Liver (tissue), 9 donors: ENCODE data around the gene TRAPPC3L. TPM values are rescaled to one million over a fixed set of nuclear protein-coding genes. Genes with fewer than 3 reads are reported as not detected.
A peak's percentile ranks its signal among the peaks of the same experiment; 100 is the strongest.

Experiments
- DNase-seq: peaks from one replicate; pipeline ENCODE4 v3.0.0-alpha.2; 2017; ENCODE audit warnings: low spot score
- H3K27ac ChIP-seq, 2 donors: one replicate each; pipeline ENCODE4 v1.7.0; 2013; ENCODE audit warnings: inconsistent platforms in 2 of 2, low read length in 2 of 2, control low read depth in 1 of 2, low read depth in 1 of 2, mild to moderate bottlenecking in 1 of 2
- H3K27me3 ChIP-seq, 4 donors: one replicate each; pipeline versions ENCODE4 v1.6.1 to v1.7.0; 2013; ENCODE audit warnings: low read length in 3 of 4, inconsistent platforms in 1 of 4, mild to moderate bottlenecking in 1 of 4, moderate library complexity in 1 of 4; ENCODE audit not compliant: control insufficient read depth in 4 of 4, insufficient read depth in 4 of 4
- H3K36me3 ChIP-seq, 4 donors: one replicate each; pipeline versions ENCODE4 v1.6.1 to v1.7.0; 2013; ENCODE audit warnings: low read length in 3 of 4, mild to moderate bottlenecking in 3 of 4, low read depth in 1 of 4, moderate library complexity in 1 of 4; ENCODE audit not compliant: control insufficient read depth in 4 of 4, insufficient read depth in 3 of 4
- H3K4me1 ChIP-seq, 4 donors: one replicate each; pipeline versions ENCODE4 v1.6.1 to v1.7.0; 2013; ENCODE audit warnings: low read length in 3 of 4, mild to moderate bottlenecking in 3 of 4, moderate library complexity in 1 of 4; ENCODE audit not compliant: control insufficient read depth in 4 of 4, insufficient read depth in 4 of 4
- H3K4me3 ChIP-seq, 3 donors: one replicate each; pipeline versions ENCODE4 v1.6.1 to v1.7.0; 2013; ENCODE audit warnings: low read length in 3 of 3, control low read depth in 1 of 3, low read depth in 1 of 3, mild to moderate bottlenecking in 1 of 3
- H3K9ac ChIP-seq, 2 donors: one replicate each; pipeline ENCODE4 v1.7.0; 2013; ENCODE audit warnings: low read length in 2 of 2, mild to moderate bottlenecking in 2 of 2, moderate library complexity in 2 of 2, control low read depth in 1 of 2, low read depth in 1 of 2
- H3K9me3 ChIP-seq, 4 donors: one replicate each; pipeline versions ENCODE4 v1.6.1 to v1.7.0; 2013; ENCODE audit warnings: low read length in 3 of 4; ENCODE audit not compliant: control insufficient read depth in 4 of 4
- FOXA2 ChIP-seq: IDR thresholded peaks from 2 replicates; pipeline ENCODE4 v1.6.1; 2016; ENCODE audit warnings: antibody characterized with exemption
- HNF4A ChIP-seq, 2 donors: conservative IDR thresholded peaks; 2 replicates each; pipeline ENCODE4 v1.6.1; 2016; ENCODE audit warnings: antibody characterized with exemption in 2 of 2, mild to moderate bottlenecking in 2 of 2
- JUND ChIP-seq, 2 donors: IDR thresholded peaks; 2 replicates each; pipeline ENCODE4 v1.6.1; 2016; ENCODE audit warnings: antibody characterized with exemption in 2 of 2
- NR2F2 ChIP-seq: IDR thresholded peaks from 2 replicates; pipeline ENCODE4 v1.6.1; 2016; ENCODE audit warnings: antibody characterized with exemption
- RAD21 ChIP-seq, 2 donors: IDR thresholded peaks; 2 replicates each; pipeline ENCODE4 v1.6.1; 2016; ENCODE audit warnings: antibody characterized with exemption in 2 of 2, mild to moderate bottlenecking in 2 of 2
- SP1 ChIP-seq: IDR thresholded peaks from 2 replicates; pipeline ENCODE4 v1.6.1; 2018; ENCODE audit warnings: antibody characterized with exemption, mild to moderate bottlenecking
- TAF1 ChIP-seq: conservative IDR thresholded peaks from 2 replicates; pipeline ENCODE4 v1.6.1; 2016; ENCODE audit warnings: antibody characterized with exemption, mild to moderate bottlenecking
- YY1 ChIP-seq: IDR thresholded peaks from 2 replicates; pipeline ENCODE4 v1.6.1; 2016; ENCODE audit warnings: antibody characterized with exemption, mild to moderate bottlenecking
- WGBS: extraction: QIAGEN DNeasy Blood & Tissue Kit; methylation state at CpG from one replicate; pipeline ENCODE4 v1.1.7; 2013; 5-methylcytosine and 5-hydroxymethylcytosine counted together
- polyA plus RNA-seq, 2 donors: library from polyadenylated mRNA; stranded (reverse) in 1 of 2; unstranded in 1 of 2; fragments of 200-250 nt in 1 of 2; fragments of >200 nt in 1 of 2; fragmentation: Nextera tagmentation in 1 of 2; extraction: Ambion mirVana in 1 of 2; gene quantifications; one replicate each; pipeline versions ENCODE4 v1.2.1 to v1.2.3, GENCODE V29; 2013 to 2015
- total RNA-seq, 2 donors: library from RNA; depleted of rRNA; stranded (reverse); fragments of >200 nt; gene quantifications; one replicate each; pipeline ENCODE4 v1.2.3, GENCODE V29; 2014
- TF ChIP-seq, protein P1 (sequence below): IDR thresholded peaks from 2 replicates; pipeline ENCODE4 v1.6.1; 2016; ENCODE audit warnings: antibody characterized with exemption, mild to moderate bottlenecking
- TF ChIP-seq, protein P2 (sequence below): IDR thresholded peaks from 2 replicates; pipeline ENCODE4 v1.6.1; 2016; ENCODE audit warnings: antibody characterized with exemption
- donor health status: healthy.
- donor health status: healthy.
- donor health status: healthy.
- donor health status: healthy.
- donor health status: healthy.

TRAPPC3L gene
- total and polyA plus RNA-seq, 4 donors: 0.08 to 0.21 (median 0.16) TPM

DNA sequence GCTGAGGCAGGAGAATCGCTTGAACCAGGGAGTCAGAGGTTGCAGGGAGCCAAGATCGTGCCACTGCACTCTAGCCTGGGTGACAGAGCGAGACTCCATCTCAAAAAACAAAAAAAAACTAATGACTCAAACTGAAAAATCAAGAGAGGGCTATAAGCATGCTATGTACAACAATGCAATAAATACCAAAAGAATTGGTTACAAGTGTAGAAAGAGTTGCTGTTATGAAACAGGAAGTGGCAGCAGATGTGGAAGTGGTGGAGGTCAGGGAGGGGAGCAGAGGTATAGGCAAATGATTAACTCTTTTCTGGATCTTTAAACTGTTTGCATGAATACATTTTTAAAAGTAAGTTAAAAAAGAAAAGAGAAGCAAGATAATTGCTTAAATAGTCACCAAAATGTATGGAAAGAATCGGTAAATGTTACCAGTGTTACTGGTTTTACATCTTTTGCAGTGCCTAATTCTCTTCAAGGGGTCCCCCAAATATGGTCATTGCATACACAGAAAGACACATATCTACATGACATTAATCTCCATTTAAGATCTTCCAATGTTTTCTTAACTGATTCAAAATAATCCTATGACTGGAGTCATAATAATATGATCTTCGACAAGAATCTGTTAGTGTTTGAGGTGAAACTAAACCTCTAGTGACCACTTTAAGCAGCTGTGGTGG lies 69.3 kb downstream of the TRAPPC3L start:
- DNase-seq: no peak
- H3K27ac ChIP-seq: no peak overlapping the region
- H3K4me3 ChIP-seq: no peak overlapping the region
- no peaks in the 10 kb centered on the region for H3K27me3 ChIP-seq
- TF ChIP-seq RAD21 (IDR thresholded peaks at IDR 0.05) (no peak), NR2F2 (no peak), HNF4A (conservative IDR thresholded peaks at IDR 0.05) (no peak), SP1 (no peak), JUND (IDR thresholded peaks at IDR 0.05) (no peak), YY1 (no peak)
- TF ChIP-seq, protein P1, sequence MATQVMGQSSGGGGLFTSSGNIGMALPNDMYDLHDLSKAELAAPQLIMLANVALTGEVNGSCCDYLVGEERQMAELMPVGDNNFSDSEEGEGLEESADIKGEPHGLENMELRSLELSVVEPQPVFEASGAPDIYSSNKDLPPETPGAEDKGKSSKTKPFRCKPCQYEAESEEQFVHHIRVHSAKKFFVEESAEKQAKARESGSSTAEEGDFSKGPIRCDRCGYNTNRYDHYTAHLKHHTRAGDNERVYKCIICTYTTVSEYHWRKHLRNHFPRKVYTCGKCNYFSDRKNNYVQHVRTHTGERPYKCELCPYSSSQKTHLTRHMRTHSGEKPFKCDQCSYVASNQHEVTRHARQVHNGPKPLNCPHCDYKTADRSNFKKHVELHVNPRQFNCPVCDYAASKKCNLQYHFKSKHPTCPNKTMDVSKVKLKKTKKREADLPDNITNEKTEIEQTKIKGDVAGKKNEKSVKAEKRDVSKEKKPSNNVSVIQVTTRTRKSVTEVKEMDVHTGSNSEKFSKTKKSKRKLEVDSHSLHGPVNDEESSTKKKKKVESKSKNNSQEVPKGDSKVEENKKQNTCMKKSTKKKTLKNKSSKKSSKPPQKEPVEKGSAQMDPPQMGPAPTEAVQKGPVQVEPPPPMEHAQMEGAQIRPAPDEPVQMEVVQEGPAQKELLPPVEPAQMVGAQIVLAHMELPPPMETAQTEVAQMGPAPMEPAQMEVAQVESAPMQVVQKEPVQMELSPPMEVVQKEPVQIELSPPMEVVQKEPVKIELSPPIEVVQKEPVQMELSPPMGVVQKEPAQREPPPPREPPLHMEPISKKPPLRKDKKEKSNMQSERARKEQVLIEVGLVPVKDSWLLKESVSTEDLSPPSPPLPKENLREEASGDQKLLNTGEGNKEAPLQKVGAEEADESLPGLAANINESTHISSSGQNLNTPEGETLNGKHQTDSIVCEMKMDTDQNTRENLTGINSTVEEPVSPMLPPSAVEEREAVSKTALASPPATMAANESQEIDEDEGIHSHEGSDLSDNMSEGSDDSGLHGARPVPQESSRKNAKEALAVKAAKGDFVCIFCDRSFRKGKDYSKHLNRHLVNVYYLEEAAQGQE: no peak
- TF ChIP-seq, protein P2, sequence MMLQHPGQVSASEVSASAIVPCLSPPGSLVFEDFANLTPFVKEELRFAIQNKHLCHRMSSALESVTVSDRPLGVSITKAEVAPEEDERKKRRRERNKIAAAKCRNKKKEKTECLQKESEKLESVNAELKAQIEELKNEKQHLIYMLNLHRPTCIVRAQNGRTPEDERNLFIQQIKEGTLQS: no peak
- no peaks in the 10 kb centered on the region for H3K4me1 ChIP-seq
- no peaks in the 10 kb centered on the region for H3K36me3 ChIP-seq
- 83% methylated on average over 5 of the region's 5 CpGs for WGBS
- H3K9ac ChIP-seq: no peak overlapping the region
- H3K9me3 ChIP-seq: no peaks in the 10 kb centered on the region

DNA sequence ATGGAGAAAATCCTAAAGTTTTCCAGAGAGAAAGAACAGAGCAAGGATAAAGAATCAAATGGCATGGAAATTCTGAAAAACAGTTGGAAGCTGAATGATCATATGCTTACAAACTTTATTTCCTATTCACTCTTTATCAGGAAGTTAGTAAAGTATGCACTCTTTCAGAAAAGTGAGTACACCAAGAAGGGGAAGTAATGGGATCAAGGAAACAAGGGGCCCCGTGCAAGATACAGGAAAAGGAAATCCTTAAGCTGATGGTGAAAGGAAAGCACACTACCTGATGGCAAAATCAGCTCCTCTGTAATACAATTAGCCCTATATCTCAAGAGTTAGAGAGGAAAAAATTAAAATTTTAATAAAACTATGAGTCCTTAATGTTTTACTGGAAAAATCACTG lies 70.3 kb downstream of the TRAPPC3L start:
- Histone ChIP-seq H3K9me3 (no peaks in the 10 kb centered on the region), H3K4me1 (no peaks in the 10 kb centered on the region), H3K27me3 (no peaks in the 10 kb centered on the region), H3K4me3 (no peak overlapping the region), H3K36me3 (no peaks in the 10 kb centered on the region), H3K9ac (no peak overlapping the region), H3K27ac (peak overlapping the region in 1 of 2 donors; percentile 31)
- WGBS: 45% methylated on average over 1 of the region's 1 CpG
- DNase-seq: no peak
- TF ChIP-seq, protein P1: no peak
- TF ChIP-seq TAF1 (no peak), FOXA2 (no peak), YY1 (no peak), HNF4A (conservative IDR thresholded peaks at IDR 0.05) (no peak)
- TF ChIP-seq, protein P2: no peak
